ENCODE measurements around the gene CELF2.

DNA sequence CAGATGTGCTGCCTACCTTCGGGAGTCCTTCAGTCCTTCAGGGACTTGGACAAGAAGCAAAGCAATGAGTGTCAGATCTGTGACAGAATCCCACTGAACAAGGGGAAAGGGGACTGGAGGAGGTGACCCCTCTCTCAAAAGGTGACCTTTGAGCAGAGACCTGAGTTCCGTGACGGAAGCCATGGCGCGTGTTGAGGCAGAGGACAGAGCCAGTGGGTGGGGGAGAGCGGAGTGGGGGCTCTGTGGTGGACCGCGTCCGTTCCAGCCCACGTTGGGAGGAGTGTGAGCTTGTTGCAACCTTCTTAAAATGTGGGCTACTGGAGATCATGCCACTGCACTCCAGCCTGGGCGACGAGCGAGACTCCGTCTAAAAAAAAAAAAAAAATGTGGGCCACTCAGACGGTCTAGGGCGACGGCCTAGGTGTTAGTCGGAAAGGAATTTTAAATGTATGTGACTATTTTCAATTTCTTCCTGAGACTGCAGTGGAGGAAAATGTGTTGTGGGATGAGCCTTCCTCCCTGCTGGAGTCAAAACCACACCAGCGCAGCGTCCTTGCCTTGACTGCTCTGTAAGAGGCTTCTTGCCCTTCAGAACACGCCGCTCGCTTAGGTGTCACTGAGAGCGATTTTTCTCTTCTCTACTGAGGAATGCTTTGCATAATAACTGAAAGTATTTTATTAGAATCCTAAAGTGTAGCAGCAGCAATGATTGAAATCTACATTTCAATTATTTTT is 272.7 kb downstream of the CELF2 start:
- TF ChIP-seq CTCF (conservative IDR thresholded peaks at IDR 0.05) = no peak
- no peak for TF ChIP-seq ZFX (IDR thresholded peaks at IDR 0.05)
